PC-3 (cell line): ENCODE results near the gene SERINC3. TPM values are rescaled to one million over a fixed set of nuclear protein-coding genes. Genes with fewer than 3 reads are reported as not detected.
A peak's percentile ranks its signal among the peaks of the same experiment; 100 is the strongest.

Source experiments
- ATAC-seq: fragments of 200-7000 bp; cut with Tn5 transposase; 2 replicates; pipeline ENCODE4 v1.9.1; 2020; ENCODE audit warnings: mild to moderate bottlenecking, moderate library complexity
- BruUV-seq: library from RNA; stranded (reverse); fragments of 400-500 nt; replicated peaks from 2 replicates; lab custom pipeline; 2021; lab: Mats Ljungman, UMichigan
- CTCF ChIA-PET: fragments of 300-600 bp; sonication (Branson Sonifier 250); formaldehyde crosslinking; loops from one replicate; lab custom pipeline; 2022; ENCODE audit warnings: antibody characterized with exemption; lab: Charles Lee
- POLR2A ChIA-PET: fragments of 300-600 bp; sonication (Branson Sonifier 250); formaldehyde crosslinking; loops from one replicate; lab custom pipeline; 2022; ENCODE audit warnings: antibody characterized with exemption; ENCODE audit not compliant: unreplicated experiment; lab: Charles Lee
- DNase-seq: peaks from one replicate; pipeline ENCODE4 v3.0.0-alpha.2; 2015
- H2AFZ ChIP-seq: fragments of 300-600 bp; sonication (generic); 2 replicates; pipeline ENCODE4 v1.6.0; 2016; ENCODE audit warnings: antibody characterized with exemption, low read length
- H3F3A ChIP-seq: fragments of 300-600 bp; sonication (generic); one replicate; pipeline ENCODE4 v1.6.0; 2017; ENCODE audit warnings: antibody characterized with exemption, low read length, control low read depth, mild to moderate bottlenecking; ENCODE audit not compliant: unreplicated experiment
- H3K27ac ChIP-seq: fragments of 300-600 bp; sonication (generic); 2 replicates; pipeline ENCODE4 v1.5.1; 2016; ENCODE audit warnings: mild to moderate bottlenecking, low read length
- H3K27me3 ChIP-seq: fragments of 300-600 bp; sonication (generic); 2 replicates; pipeline ENCODE4 v1.6.1; 2016; ENCODE audit warnings: low read length, mixed read lengths
- H3K36me3 ChIP-seq: fragments of 300-600 bp; sonication (generic); 2 replicates; pipeline ENCODE4 v1.6.1; 2016; ENCODE audit warnings: low read depth, mixed run types, low read length, mixed read lengths
- H3K4me1 ChIP-seq: fragments of 300-600 bp; sonication (generic); 2 replicates; pipeline ENCODE4 v1.5.1; 2016; ENCODE audit warnings: low read length; ENCODE audit not compliant: insufficient read depth
- H3K4me2 ChIP-seq: fragments of 300-600 bp; sonication (generic); 2 replicates; pipeline ENCODE4 v1.6.0; 2016; ENCODE audit warnings: low read length
- H3K4me3 ChIP-seq: fragments of 300-600 bp; sonication (generic); 2 replicates; pipeline ENCODE4 v1.5.1; 2016; ENCODE audit warnings: mild to moderate bottlenecking, low read length, mixed read lengths
- H3K79me2 ChIP-seq: fragments of 300-600 bp; sonication (generic); 2 replicates; pipeline ENCODE4 v1.6.1; 2017; ENCODE audit warnings: low read length, mixed read lengths
- H3K9ac ChIP-seq: fragments of 300-600 bp; sonication (generic); 2 replicates; pipeline ENCODE4 v1.6.0; 2016; ENCODE audit warnings: mild to moderate bottlenecking, low read length
- H3K9me2 ChIP-seq: fragments of 300-600 bp; sonication (generic); replicated peaks from 2 replicates; pipeline ENCODE4 v1.6.1; 2016; ENCODE audit warnings: mixed run types, low read length, mixed read lengths
- H3K9me3 ChIP-seq: fragments of 300-600 bp; sonication (generic); 2 replicates; pipeline ENCODE4 v1.6.1; 2016; ENCODE audit warnings: low read length, mixed read lengths
- H4K20me1 ChIP-seq: fragments of 300-600 bp; sonication (generic); 2 replicates; pipeline ENCODE4 v1.6.1; 2016; ENCODE audit warnings: low read length, mixed read lengths
- CTCF ChIP-seq: fragments of 300-600 bp; sonication (generic); conservative IDR thresholded peaks from 2 replicates; pipeline ENCODE4 v1.5.1; 2017; ENCODE audit warnings: antibody characterized with exemption, low read depth, mild to moderate bottlenecking, low read length
- EZH2 ChIP-seq: fragments of 300-600 bp; sonication (generic); IDR thresholded peaks from one replicate; pipeline ENCODE4 v1.6.1; 2017; ENCODE audit warnings: antibody characterized with exemption, mild to moderate bottlenecking, low read length; ENCODE audit not compliant: unreplicated experiment
- EZH2phosphoT487 ChIP-seq: fragments of 300-600 bp; sonication (generic); IDR thresholded peaks from 2 replicates; pipeline ENCODE4 v1.6.1; 2018; ENCODE audit warnings: mild to moderate bottlenecking, antibody characterized with exemption, low read length, borderline replicate concordance
- intact Hi-C: fragments of 100-400 bp; cut with micrococcal nuclease; formaldehyde crosslinking; loops from 2 replicates; pipeline ENCODE4 v1.9.0; 2023
- total RNA-seq: library from RNA; depleted of rRNA; stranded (reverse); fragments of >200 nt; gene quantifications from 2 replicates; pipeline ENCODE4 v1.2.3, GENCODE V29; 2014; rRNA removed

The SERINC3 gene
- total RNA-seq, 1 experiment from 2014 or later = 92.6 TPM

- H3K36me3 ChIP-seq = no peaks in the 10 kb centered on the region
- no peaks in the 10 kb centered on the region for H3F3A ChIP-seq
- POLR2A ChIA-PET = interaction anchor here (0.5 kb wide), 1 partner anchor 158 kb away, joined by 7 read pairs; no protein-coding TSS in a partner anchor
- H3K4me3 ChIP-seq = no peak overlapping the region
- H3K27me3 ChIP-seq = 0 out of 2 replicates have a peak, but pooled peaks cover 2% of the 10 kb centered on the region
- H3K9me3 ChIP-seq = no peaks in the 10 kb centered on the region
- CTCF ChIA-PET = no interaction called here
- no peak overlapping the region for H3K9ac ChIP-seq
- TF ChIP-seq CTCF = peak; percentile 65
- TF ChIP-seq EZH2phosphoT487 = no peak
- no peak overlapping the region for H3K27ac ChIP-seq
- DNase-seq = peak; percentile 28
- no peaks in the 10 kb centered on the region for H3K4me1 ChIP-seq
- H3K79me2 ChIP-seq = no peaks in the 10 kb centered on the region
- no peaks in the 10 kb centered on the region for H4K20me1 ChIP-seq
- ATAC-seq = no peak
- H3K4me2 ChIP-seq = no peak overlapping the region
- intact Hi-C loops = no loop called here
- no TSS peak for BruUV-seq
- no peak overlapping the region for H2AFZ ChIP-seq
- no peaks in the 10 kb centered on the region for H3K9me2 ChIP-seq
Measured at GRCh38 chr20:44448753-44449546, 72.9 kb downstream of the SERINC3 start.

GRCh38 chr20:44447827-44448419 is 73.9 kb downstream of the SERINC3 start:
- ATAC-seq (no peak), DNase-seq (no peak)
- intact Hi-C loops = no loop called here
- H3F3A ChIP-seq = no peaks in the 10 kb centered on the region
- H3K9ac ChIP-seq = no peak overlapping the region
- H4K20me1 ChIP-seq = no peaks in the 10 kb centered on the region
- H3K27ac ChIP-seq = no peak overlapping the region
- H3K36me3 ChIP-seq = no peaks in the 10 kb centered on the region
- no peak overlapping the region for H2AFZ ChIP-seq
- H3K9me2 ChIP-seq = no peaks in the 10 kb centered on the region
- H3K4me1 ChIP-seq = no peaks in the 10 kb centered on the region
- H3K9me3 ChIP-seq = no peaks in the 10 kb centered on the region
- H3K27me3 ChIP-seq = no peaks in the 10 kb centered on the region
- no peak overlapping the region for H3K4me3 ChIP-seq
- POLR2A ChIA-PET = no interaction called here
- no TSS peak for BruUV-seq
- TF ChIP-seq CTCF = no peak
- TF ChIP-seq EZH2 = no peak
- TF ChIP-seq EZH2phosphoT487 = no peak
- CTCF ChIA-PET = no interaction called here
- no peaks in the 10 kb centered on the region for H3K79me2 ChIP-seq
- no peak overlapping the region for H3K4me2 ChIP-seq

Other genes starting within 250 kb of the SERINC3 start
- 8.8 and 9.9 TPM in 2 replicates for gene FITM2, start 210.9 kb downstream of the SERINC3 start, total RNA-seq
- not detected in 2 replicates for gene R3HDML, start 185.0 kb downstream of the SERINC3 start, total RNA-seq
- gene HNF4A, start 166.4 kb downstream of the SERINC3 start, total RNA-seq = not detected in 2 replicates
- 14.0 and 17.9 TPM in 2 replicates for gene TTPAL, start 46.2 kb downstream of the SERINC3 start, total RNA-seq
- 47.5 and 49.2 TPM in 2 replicates for gene PKIG, start 60.5 kb upstream of the SERINC3 start, total RNA-seq
- gene ADA, start 129.6 kb upstream of the SERINC3 start, total RNA-seq = 12.4 and 13.0 TPM in 2 replicates
- 0.26 TPM in 1 of 2 replicates, not detected in the other for gene CCN5, start 193.3 kb upstream of the SERINC3 start, total RNA-seq
- gene KCNK15, start 223.8 kb upstream of the SERINC3 start, total RNA-seq = 2.8 and 3.0 TPM in 2 replicates